Breast epithelium (tissue), 3 donors: ENCODE results near the gene UGT1A8.

Experiments used
- CTCF ChIP-seq, 3 donors: fragments of 450-650 bp; IDR thresholded peaks; one replicate each; pipeline ENCODE4 v1.5.1; 2016 to 2017; ENCODE audit warnings: antibody characterized with exemption in 3 of 3, mild to moderate bottlenecking in 3 of 3, moderate library complexity in 3 of 3
- POLR2A ChIP-seq: fragments of 450-650 bp; IDR thresholded peaks from one replicate; pipeline ENCODE4 v1.6.1; 2016; ENCODE audit warnings: antibody characterized with exemption, mild to moderate bottlenecking, moderate library complexity

- TF ChIP-seq CTCF (IDR thresholded peaks at IDR 0.05): no peak
- TF ChIP-seq POLR2A: no peak
These were observed 162.3 kb downstream of the UGT1A8 start for GRCh38 chr2:233779722-233780121.
